T-helper 2 cell (primary cell): Measurements from ENCODE around the gene RAI14.
"Not testable (repeated sequence)": the region's sequence is repeated elsewhere in the genome, so short reads cannot be mapped to it uniquely, and the experiment has no call there.

Experiments used
- DNase-seq, 5 experiments: peaks; one replicate each; pipeline versions ENCODE4 v3.0.0 to v3.0.0-alpha.2; 2012 to 2022

The RAI14 gene

GRCh38 chr5:34701442-34701841 is 45.3 kb downstream of the RAI14 start:
- not testable (repeated sequence) for DNase-seq

DNA sequence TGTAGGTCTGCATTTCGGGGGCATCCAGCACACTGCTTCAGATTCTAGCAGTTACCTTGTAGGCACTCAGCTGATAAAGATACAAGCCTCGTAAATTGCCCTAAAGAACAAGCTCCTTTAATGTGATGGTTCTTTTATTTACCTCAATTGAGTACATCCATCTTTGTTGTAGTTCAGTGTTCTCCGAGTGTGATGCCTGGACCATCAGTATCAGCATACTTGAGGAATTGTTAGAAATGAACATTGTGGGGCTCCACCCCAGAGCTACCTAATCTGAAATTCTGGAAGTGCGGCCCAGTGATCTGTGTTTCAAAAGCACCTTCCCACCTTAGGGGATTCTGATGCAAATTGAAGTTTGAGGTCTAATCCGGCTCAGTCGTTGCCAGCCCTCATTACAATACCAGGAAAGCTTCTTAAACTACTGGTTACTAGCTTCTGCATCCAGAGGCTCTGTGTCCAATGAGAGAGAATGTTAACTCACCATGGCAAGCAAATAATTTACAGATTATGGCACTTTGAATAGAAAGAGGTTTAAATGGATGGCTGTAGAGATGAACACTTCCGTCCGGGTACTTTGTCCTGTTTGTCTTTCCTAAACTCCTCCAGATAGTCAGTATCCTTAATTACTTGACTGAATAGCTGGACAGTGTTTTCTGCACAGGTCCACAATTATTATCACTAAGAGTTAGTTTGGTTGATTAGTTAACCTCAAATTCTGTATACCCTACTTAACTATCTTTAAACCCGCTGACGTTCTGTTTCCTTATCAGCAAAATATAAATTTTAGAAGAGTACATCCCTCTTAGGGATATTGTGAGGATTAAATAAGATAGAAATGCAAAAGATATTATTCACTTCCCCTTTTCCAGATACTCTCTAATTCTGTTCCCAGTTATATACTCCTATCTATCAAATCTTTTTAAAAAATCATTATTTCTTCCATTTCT is 47.9 kb downstream of the RAI14 start:
- no peak for DNase-seq

DNA sequence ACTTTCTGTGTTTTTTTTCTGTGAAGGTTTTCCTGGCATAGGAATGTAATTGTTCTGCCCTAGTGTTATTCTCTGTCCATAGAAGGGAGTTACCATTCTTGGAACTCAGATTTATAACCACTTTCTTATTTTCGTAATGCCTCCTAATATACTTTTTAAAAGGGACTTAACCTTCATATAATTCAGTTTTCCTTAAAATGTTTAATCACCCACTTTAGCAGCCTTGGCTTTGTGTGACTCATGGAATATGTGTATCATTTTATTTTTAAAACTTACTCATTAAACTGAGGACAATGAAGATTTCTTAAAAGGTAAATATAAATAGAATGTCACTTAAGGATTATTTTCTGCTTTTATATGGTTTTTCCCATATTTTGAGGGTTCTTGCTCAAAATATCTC is 50.0 kb downstream of the RAI14 start:
- DNase-seq, result no peak

GRCh38 chr5:34707451-34708107 is 51.5 kb downstream of the RAI14 start:
- DNase-seq, result no peak

DNA sequence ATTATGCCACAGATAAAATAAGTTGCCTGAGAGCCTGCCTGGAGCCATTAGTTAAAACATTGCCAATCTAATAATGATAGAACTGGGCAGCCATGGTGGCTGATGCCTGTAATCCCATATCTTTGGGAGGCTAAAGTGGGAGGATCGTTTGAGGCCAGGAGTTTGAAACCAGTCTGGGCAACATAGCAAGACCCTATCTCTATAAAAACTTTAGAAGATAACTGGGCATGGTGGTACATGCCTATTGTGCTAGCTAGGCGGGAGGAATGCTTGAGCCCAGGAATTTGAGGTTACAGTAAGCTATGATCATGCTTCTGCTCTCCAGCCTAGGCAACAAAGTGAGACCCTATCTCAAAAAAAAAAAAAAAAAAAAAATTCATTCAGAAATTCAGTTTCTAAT is 52.6 kb downstream of the RAI14 start:
- no peak for DNase-seq

- no peak for DNase-seq
Observed at GRCh38 chr5:34709861-34710673, 53.9 kb downstream of the RAI14 start.

DNA sequence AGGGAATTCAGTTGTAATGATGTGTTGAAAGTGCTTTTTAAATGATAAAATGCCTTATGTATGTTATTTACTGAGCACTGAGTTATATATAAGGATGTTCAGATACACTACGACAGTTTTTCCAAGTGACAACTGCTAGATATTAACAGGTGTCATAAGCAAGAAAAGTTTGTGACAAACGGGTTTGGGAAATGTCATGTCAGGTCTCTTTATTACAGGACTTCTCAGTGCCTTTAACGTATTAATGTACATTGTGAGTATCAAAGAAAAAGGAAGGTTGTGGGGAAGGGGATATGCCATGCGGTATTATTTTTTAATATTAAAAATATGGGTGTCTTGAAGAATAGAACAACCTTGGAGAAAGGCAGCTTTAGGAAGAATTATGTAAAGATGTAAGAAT is 56.4 kb downstream of the RAI14 start:
- DNase-seq, result no peak

GRCh38 chr5:34715711-34716110 is 59.6 kb downstream of the RAI14 start:
- DNase-seq, result no peak

- DNase-seq, result no peak
Observed at GRCh38 chr5:34716986-34717385, 60.9 kb downstream of the RAI14 start.

DNA sequence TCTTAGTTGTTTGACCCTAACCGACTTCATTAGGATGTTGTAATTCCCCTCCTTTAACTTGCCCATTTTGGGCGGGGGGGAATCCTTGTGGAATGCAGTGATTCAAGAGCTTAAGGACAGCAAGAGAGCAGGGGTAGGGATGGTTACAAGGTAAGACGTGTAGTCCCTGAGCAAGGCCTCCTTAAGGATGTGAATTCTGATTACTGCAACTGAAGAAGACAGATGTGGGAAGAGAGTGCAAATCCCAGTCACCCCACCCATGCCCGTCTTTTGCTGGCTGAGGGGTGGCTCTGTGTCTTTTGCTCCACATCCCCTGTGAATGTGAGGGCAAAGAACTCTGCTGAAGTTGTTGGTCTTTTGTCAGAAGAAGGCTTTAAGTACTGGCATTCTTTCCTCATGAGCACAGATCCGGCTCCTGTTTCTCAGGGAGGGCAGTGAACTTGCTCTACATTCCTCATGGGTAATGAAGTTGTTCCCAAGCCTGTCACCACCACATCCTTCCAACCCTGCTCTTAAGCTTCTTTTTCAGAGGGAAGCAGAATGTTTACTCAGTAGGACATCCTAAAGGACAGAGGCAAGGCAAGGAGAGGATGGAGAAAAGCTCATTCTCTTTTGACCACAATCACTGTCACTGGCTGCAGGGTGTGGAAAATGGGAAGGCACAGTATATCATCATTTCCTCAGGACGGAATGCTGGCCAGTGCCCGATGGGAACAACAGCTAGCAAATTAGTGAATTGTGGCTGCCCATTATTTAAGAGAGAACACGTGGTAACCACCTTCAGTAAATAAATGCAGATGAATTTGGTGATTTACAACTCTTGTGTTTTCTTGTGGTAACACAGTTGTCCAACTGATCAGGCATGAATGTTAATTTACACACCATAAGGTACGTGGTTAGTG is 61.5 kb downstream of the RAI14 start:
- DNase-seq, result no peak

DNA sequence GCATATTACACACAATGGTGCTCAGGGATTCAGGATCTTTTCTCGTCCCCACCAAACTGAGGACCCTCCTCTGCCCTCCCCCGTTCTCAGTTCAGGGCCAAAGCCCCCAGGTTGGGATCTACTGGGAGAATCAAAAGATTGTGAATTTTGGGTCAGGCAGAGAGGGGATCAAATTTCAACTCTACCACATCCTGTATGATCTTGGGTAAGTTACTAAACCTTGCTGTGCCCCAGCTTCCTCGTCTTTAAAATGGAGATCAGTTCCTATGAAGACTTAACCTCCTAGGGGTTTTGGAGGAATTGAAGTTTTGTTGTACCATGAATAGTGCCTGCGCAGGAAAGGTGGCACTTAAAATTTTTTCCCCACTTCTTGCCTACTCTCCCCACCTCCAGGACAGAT is 62.4 kb downstream of the RAI14 start:
- DNase-seq, result no peak

DNA sequence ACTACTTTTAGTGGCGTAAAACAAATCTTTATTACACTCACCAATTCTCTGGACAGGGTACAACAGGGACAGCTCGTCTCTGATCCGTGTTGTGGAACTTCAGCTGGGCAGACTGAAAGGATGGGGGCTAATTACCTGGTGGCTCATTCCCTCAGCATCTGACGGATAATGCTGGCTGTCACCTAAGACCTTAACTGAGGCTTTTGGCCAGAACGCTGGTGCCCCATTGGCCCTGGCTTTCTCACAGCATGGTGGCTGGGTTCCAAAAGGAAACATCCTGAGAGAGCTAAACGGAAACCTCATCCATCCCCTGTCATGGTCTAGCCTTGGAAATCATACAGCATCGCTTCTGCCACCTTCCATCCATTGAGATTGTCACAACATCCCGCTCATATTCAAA is 62.9 kb downstream of the RAI14 start:
- DNase-seq, result no peak

DNA sequence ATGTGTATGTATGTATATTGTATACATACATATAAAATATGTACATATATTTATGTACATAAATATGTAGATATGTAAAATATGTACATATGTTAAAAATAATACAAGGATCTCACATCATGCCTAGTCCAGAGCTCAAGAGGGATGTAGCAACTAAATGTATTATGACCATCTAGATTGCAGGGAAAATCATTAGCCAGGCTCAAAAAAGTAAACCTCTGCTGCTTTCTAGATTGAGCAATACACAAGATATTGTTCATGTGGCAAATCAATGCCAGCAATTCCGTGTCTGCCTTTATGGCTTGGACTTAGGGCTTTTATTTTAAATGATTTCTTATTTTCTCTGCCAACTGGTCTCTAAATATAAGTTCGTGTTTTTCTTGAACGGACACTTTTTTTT is 65.2 kb downstream of the RAI14 start:
- no peak for DNase-seq

GRCh38 chr5:34722183-34722582 is 66.1 kb downstream of the RAI14 start:
- DNase-seq, result no peak

DNA sequence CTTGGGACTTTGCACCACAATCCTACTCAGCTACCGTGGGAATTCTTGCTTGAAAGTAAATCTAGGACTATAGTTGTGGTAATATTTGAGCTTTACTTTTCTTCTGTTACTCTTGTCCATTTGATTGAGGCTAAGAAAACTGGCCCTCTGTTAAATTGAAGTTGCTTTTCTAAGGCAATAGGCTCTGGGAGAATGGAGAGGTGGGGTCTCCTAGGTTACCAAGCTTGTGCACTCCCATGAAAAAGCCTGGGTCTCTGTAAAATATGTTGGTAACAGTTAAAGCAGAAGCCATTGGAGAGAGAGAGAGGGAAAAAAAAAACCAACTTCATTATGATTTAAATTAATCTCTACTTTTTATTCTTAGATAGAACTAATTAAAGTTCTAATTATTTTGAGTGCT is 68.6 kb downstream of the RAI14 start:
- DNase-seq, result no peak

GRCh38 chr5:34727166-34727749 is 71.1 kb downstream of the RAI14 start:
- not testable (repeated sequence) for DNase-seq

DNA sequence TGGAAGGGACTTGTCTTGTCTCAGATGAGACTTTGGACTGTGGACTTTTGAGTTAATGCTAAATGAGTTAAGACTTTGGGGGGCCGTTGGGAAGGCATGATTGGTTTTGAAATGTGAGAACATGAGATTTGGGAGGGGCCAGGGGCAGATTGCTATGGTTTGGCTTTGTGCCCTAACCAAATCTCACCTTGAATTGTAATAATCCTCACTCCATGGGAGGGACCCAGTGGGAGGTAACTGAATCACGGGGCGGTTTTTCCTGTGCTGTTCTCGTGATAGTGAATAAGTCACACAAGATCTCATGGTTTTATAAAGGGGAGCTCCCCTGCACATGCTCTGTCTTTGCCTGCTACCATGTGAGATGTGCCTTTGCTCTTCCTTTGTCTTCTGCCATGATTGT is 72.1 kb downstream of the RAI14 start:
- DNase-seq, result no peak

- DNase-seq, result no peak
Observed at GRCh38 chr5:34731435-34732232, 75.5 kb downstream of the RAI14 start.

DNA sequence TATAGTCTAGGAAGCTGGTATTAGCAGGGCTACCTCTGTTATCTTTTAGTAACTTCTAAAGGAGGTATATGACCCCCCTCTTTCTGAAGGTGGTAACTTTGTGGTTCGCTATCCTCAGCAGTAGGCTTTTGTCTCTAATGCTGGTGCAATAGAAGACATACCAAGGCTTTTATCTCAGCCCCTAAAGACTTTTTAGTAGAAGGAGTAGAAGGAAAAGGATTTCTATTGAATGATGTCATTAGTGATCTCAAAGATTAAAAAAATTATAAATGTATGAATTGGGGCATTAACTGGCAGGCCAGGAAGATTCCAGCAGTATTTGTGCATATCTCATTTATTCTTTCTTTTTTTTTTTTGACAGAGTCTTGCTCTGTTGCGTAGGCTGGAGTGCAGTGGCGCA is 78.2 kb downstream of the RAI14 start:
- no peak for DNase-seq

GRCh38 chr5:34735491-34736426 is 79.6 kb downstream of the RAI14 start:
- DNase-seq, result peak in 1 of 5 experiments; percentile 4
